Measurements from ENCODE around the gene BRD3OS. TPM values are rescaled to one million over a fixed set of nuclear protein-coding genes. Genes with fewer than 3 reads are reported as not detected.

Gene BRD3OS
- total and polyA plus RNA-seq, 2 of the 4 experiments (the other 2 are of a cell fraction), result 15.8 to 20.7 TPM

GRCh38 chr9:133987946-133988665 lies 37.2 kb upstream of the BRD3OS start:
- Histone ChIP-seq H4K8ac (ENCODE audit: low read depth in 2 of 2, low read length in 2 of 2) (no peak overlapping the region), H3K27me3 (ENCODE audit: control insufficient read depth, insufficient read depth, low read length) (no peaks in the 10 kb centered on the region), H2AFZ (replicated peaks; ENCODE audit: low read length, poor library complexity) (no peak overlapping the region), H2BK20ac (ENCODE audit: low read depth, low read length) (no peak overlapping the region), H3K14ac (replicated peaks; ENCODE audit: low read depth, low read length) (no peak overlapping the region), H3K79me1 (ENCODE audit: low read depth in 1 of 2, low read length in 2 of 2) (peaks cover 23 to 73% of the 10 kb centered on the region in 2 experiments), H3K4me2 (ENCODE audit: low read depth, low read length) (no peak overlapping the region), H3K27ac (ENCODE audit: insufficient read depth, low read length) (no peak overlapping the region), H2AK9ac (replicated peaks; ENCODE audit: low read depth, low read length, poor library complexity) (no peak overlapping the region), H3K4ac (ENCODE audit: low read depth, low read length) (no peak overlapping the region), H2BK5ac (ENCODE audit: low read depth, low read length, poor library complexity, severe bottlenecking) (no peak overlapping the region), H4K20me1 (ENCODE audit: insufficient read depth, low read length) (peaks cover 67% of the 10 kb centered on the region), H2BK15ac (ENCODE audit: low read depth, low read length) (no peak overlapping the region), H3K56ac (ENCODE audit: extremely low read depth, insufficient read depth, low read length) (no peak overlapping the region), H2BK120ac (ENCODE audit: low read depth, low read length) (no peak overlapping the region), H3K23ac (ENCODE audit: low read depth, low read length) (no peak overlapping the region), H3K4me3 (ENCODE audit: insufficient read depth, low read depth, low read length) (no peak overlapping the region), H3K4me1 (ENCODE audit: control insufficient read depth, insufficient read depth, low read length) (peaks cover 4% of the 10 kb centered on the region; the same call in 1 of the 2 replicates), H4K5ac (ENCODE audit: low read depth, low read length) (no peak overlapping the region), H3K18ac (ENCODE audit: low read depth, low read length) (no peak overlapping the region), H3K36me3 (ENCODE audit: control insufficient read depth, insufficient read depth, low read length) (no peaks in the 10 kb centered on the region), H3K9me1 (ENCODE audit: insufficient read depth, low read length) (peaks cover 19% of the 10 kb centered on the region), H2AK5ac (ENCODE audit: low read depth, low read length) (0 out of 2 replicates have a peak overlapping the region, but pooled peaks have one; percentile 8), H4K91ac (ENCODE audit: insufficient read depth, low read depth, low read length) (no peak overlapping the region), H3K9me3 (ENCODE audit: control insufficient read depth, insufficient read depth, low read length) (no peaks in the 10 kb centered on the region), H3K9ac (ENCODE audit: low read depth, low read length) (no peak overlapping the region)
- no peak for DNase-seq
- in situ Hi-C loops (cut with MboI; ENCODE audit: low sequenced_read_pairs) (no loop called here), intact Hi-C loops (cut with micrococcal nuclease) (no loop called here), dilution Hi-C loops (cut with HindIII; ENCODE audit: low sequenced_read_pairs, unreplicated experiment) (no loop called here)
- WGBS, 2 experiments (ENCODE audit: extremely low coverage in 2 of 2, insufficient read length in 1 of 2), result 100% methylated on average over 8 of the region's 16 CpGs; no CpG with 5 or more reads in 1 of the 2 experiments
- ATAC-seq (ENCODE audit: low read depth), result no peak
- ChIA-PET POLR2A (ENCODE audit: unreplicated experiment) (no interaction called here), CTCF (interaction anchor here (0.7 kb wide), 1 partner anchor 19 kb away, joined by 13 read pairs; no protein-coding TSS in a partner anchor)
- TF ChIP-seq NFE2L2 (IDR thresholded peaks at IDR 0.05; ENCODE audit: low read depth, low read length), result no peak
- TF ChIP-seq USF2 (IDR thresholded peaks at IDR 0.05; ENCODE audit: low read depth, low read length), result no peak
- TF ChIP-seq POLR2A (IDR thresholded peaks at IDR 0.05; ENCODE audit: low read depth, low read length), result no peak
- TF ChIP-seq RCOR1 (IDR thresholded peaks at IDR 0.05; ENCODE audit: insufficient replicate concordance, low read length), result no peak
- no peak for TF ChIP-seq MAFK (IDR thresholded peaks at IDR 0.05; ENCODE audit: low read depth, low read length)
- TF ChIP-seq, protein P1, sequence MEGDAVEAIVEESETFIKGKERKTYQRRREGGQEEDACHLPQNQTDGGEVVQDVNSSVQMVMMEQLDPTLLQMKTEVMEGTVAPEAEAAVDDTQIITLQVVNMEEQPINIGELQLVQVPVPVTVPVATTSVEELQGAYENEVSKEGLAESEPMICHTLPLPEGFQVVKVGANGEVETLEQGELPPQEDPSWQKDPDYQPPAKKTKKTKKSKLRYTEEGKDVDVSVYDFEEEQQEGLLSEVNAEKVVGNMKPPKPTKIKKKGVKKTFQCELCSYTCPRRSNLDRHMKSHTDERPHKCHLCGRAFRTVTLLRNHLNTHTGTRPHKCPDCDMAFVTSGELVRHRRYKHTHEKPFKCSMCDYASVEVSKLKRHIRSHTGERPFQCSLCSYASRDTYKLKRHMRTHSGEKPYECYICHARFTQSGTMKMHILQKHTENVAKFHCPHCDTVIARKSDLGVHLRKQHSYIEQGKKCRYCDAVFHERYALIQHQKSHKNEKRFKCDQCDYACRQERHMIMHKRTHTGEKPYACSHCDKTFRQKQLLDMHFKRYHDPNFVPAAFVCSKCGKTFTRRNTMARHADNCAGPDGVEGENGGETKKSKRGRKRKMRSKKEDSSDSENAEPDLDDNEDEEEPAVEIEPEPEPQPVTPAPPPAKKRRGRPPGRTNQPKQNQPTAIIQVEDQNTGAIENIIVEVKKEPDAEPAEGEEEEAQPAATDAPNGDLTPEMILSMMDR (conservative IDR thresholded peaks at IDR 0.05; ENCODE audit: low read depth, low read length), result no peak
- BruUV-seq (replicated peaks), result no TSS peak
